Vagina (tissue), 2 donors: ENCODE measurements around the gene TNRC6C. TPM values are rescaled to one million over a fixed set of nuclear protein-coding genes. Genes with fewer than 3 reads are reported as not detected.

Experiments used
- DNase-seq, 2 donors: peaks; one replicate each; pipeline ENCODE4 v3.0.0-alpha.2; 2017; ENCODE audit errors: extremely low spot score in 2 of 2
- H3K27ac ChIP-seq: fragments of 200-600 bp; sonication (generic); one replicate; pipeline ENCODE4 v1.5.1; 2019
- H3K27me3 ChIP-seq: fragments of 200-600 bp; sonication (generic); one replicate; pipeline ENCODE4 v1.5.1; 2019
- H3K36me3 ChIP-seq, 2 donors: fragments of 200-600 bp; sonication (generic); one replicate each; pipeline ENCODE4 v1.5.1; 2017 to 2019
- H3K4me1 ChIP-seq: fragments of 200-600 bp; sonication (generic); one replicate; pipeline ENCODE4 v1.5.1; 2019
- H3K4me3 ChIP-seq, 2 donors: fragments of 200-600 bp; sonication (generic); 1 replicate in 1 of 2; 2 replicates in 1 of 2; pipeline ENCODE4 v1.5.1; 2016 to 2019
- H3K9me3 ChIP-seq: fragments of 200-600 bp; sonication (generic); one replicate; pipeline ENCODE4 v1.5.1; 2019
- CTCF ChIP-seq, 3 experiments: fragments of 450-650 bp in 2 of 3; fragments of 200-600 bp in 1 of 3; sonication (generic) in 1 of 3; IDR thresholded peaks; one replicate each; pipeline ENCODE4 v1.5.1; 2017 to 2019; ENCODE audit warnings: antibody characterized with exemption in 3 of 3, mild to moderate bottlenecking in 2 of 3, moderate library complexity in 2 of 3
- POLR2A ChIP-seq, 2 donors: fragments of 450-650 bp; IDR thresholded peaks; one replicate each; pipeline ENCODE4 v1.6.1; 2017; ENCODE audit warnings: antibody characterized with exemption in 2 of 2, mild to moderate bottlenecking in 2 of 2, moderate library complexity in 2 of 2
- POLR2AphosphoS5 ChIP-seq, 2 donors: sonication (generic); formaldehyde crosslinking; IDR thresholded peaks; one replicate each; pipeline ENCODE4 v1.9.0; 2017; ENCODE audit warnings: antibody characterized with exemption in 2 of 2, mild to moderate bottlenecking in 2 of 2, low read depth in 1 of 2; ENCODE audit not compliant: insufficient read depth in 1 of 2
- intact Hi-C: fragments of 100-400 bp; cut with DNase I; formaldehyde crosslinking; loops from one replicate; pipeline ENCODE4 v1.15.1; 2023
- total RNA-seq: library from RNA; depleted of rRNA; stranded (reverse); fragments of >200 nt; gene quantifications from one replicate; pipeline ENCODE4 v1.2.3, GENCODE V29; 2016

Gene TNRC6C
- total RNA-seq, 1 donor from 2014 or later: 14.7 TPM

GRCh38 chr17:77915594-77916021 is 42.9 kb upstream of the TNRC6C start:
- no peaks in the 10 kb centered on the region for H3K9me3 ChIP-seq
- no peak overlapping the region for H3K4me3 ChIP-seq
- TF ChIP-seq CTCF (IDR thresholded peaks at IDR 0.05) (no peak), POLR2AphosphoS5 (IDR thresholded peaks at IDR 0.05; ENCODE audit: insufficient read depth in 1 of 2, low read depth in 1 of 2) (no peak), POLR2A (IDR thresholded peaks at IDR 0.05) (no peak)
- H3K4me1 ChIP-seq: peaks cover 4% of the 10 kb centered on the region
- no peaks in the 10 kb centered on the region for H3K36me3 ChIP-seq
- intact Hi-C loops: no loop called here
- no peak for DNase-seq
- H3K27ac ChIP-seq: no peak overlapping the region
- H3K27me3 ChIP-seq: no peaks in the 10 kb centered on the region

- Histone ChIP-seq H3K9me3 (no peaks in the 10 kb centered on the region), H3K4me3 (no peak overlapping the region), H3K4me1 (peaks cover 4% of the 10 kb centered on the region), H3K36me3 (no peaks in the 10 kb centered on the region), H3K27me3 (no peaks in the 10 kb centered on the region), H3K27ac (no peak overlapping the region)
- DNase-seq: no peak
- intact Hi-C loops: no loop called here
- TF ChIP-seq POLR2A (IDR thresholded peaks at IDR 0.05): no peak
These were observed 42.2 kb upstream of the TNRC6C start for GRCh38 chr17:77916264-77916663.

GRCh38 chr17:77916703-77917481 is 41.6 kb upstream of the TNRC6C start:
- H3K4me1 ChIP-seq: peaks cover 4% of the 10 kb centered on the region
- H3K27me3 ChIP-seq: no peaks in the 10 kb centered on the region
- intact Hi-C loops: no loop called here
- H3K9me3 ChIP-seq: no peaks in the 10 kb centered on the region
- TF ChIP-seq POLR2AphosphoS5 (IDR thresholded peaks at IDR 0.05; ENCODE audit: insufficient read depth in 1 of 2, low read depth in 1 of 2): no peak
- no peak for TF ChIP-seq CTCF (IDR thresholded peaks at IDR 0.05)
- H3K27ac ChIP-seq: no peak overlapping the region
- no peaks in the 10 kb centered on the region for H3K36me3 ChIP-seq
- H3K4me3 ChIP-seq: no peak overlapping the region
- no peak for DNase-seq

GRCh38 chr17:77919276-77919675 is 39.2 kb upstream of the TNRC6C start:
- intact Hi-C loops: no loop called here
- Histone ChIP-seq H3K4me3 (no peak overlapping the region), H3K4me1 (peaks cover 3% of the 10 kb centered on the region), H3K27ac (no peak overlapping the region), H3K27me3 (no peaks in the 10 kb centered on the region), H3K36me3 (no peaks in the 10 kb centered on the region), H3K9me3 (no peaks in the 10 kb centered on the region)
- TF ChIP-seq POLR2AphosphoS5 (IDR thresholded peaks at IDR 0.05; ENCODE audit: insufficient read depth in 1 of 2, low read depth in 1 of 2) (no peak), CTCF (IDR thresholded peaks at IDR 0.05) (no peak), POLR2A (IDR thresholded peaks at IDR 0.05) (no peak)
- no peak for DNase-seq

- no peaks in the 10 kb centered on the region for H3K36me3 ChIP-seq
- H3K4me3 ChIP-seq: no peak overlapping the region
- no peak for TF ChIP-seq CTCF (IDR thresholded peaks at IDR 0.05)
- H3K27me3 ChIP-seq: no peaks in the 10 kb centered on the region
- no peaks in the 10 kb centered on the region for H3K9me3 ChIP-seq
- no peak overlapping the region for H3K27ac ChIP-seq
- intact Hi-C loops: no loop called here
- no peak for DNase-seq
- no peaks in the 10 kb centered on the region for H3K4me1 ChIP-seq
These were observed 35.4 kb upstream of the TNRC6C start for GRCh38 chr17:77923135-77923534.
